ENCODE results near the gene INPPL1.
"Not testable (repeated sequence)": the region's sequence is repeated elsewhere in the genome, so short reads cannot be mapped to it uniquely, and the experiment has no call there.

The INPPL1 gene

DNA sequence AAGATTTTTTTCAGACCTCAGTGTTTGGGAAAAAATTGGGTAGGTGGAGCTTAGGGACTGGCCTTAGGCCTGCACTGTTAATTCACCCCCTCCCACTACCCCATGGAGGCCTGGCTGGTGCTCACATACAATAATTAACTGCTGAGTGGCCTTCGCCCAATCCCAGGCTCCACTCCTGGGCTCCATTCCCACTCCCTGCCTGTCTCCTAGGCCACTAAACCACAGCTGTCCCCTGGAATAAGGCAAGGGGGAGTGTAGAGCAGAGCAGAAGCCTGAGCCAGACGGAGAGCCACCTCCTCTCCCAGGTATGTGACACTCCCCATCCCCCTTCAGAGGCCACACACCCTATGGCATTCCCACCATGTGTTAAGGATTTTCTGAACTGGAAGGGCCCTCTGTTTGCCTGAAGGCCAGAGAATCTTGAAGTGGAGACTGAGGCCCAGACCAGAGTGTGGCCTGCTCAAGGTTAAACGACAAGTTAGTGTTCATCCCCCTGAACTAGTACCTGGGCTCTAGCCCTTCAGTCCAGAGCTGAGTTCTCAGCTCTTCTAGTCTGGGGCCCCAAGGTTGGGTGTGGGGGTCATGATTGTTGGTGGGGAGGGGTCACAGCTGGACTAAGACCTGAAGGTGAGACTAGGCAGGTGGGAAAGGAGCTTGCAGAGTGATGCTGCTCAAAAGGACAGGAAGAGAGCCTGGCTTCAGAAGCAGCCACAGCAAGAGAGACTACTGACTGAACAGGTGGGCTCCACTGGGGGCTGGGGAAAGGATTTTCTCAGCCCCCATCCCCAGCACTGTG lies 34.9 kb upstream of the INPPL1 start:
- no peak for DNase-seq (ENCODE audit: extremely low spot score)
- CTCF ChIA-PET: interaction anchor here (0.9 to 1.0 kb wide), 3 partner anchors 8 to 33 kb away, joined by 4 to 6 read pairs (median 4); no protein-coding TSS in a partner anchor
- POLR2A ChIA-PET: interaction anchor here (2.6 kb wide), 1 partner anchor 34 kb away, joined by 11 read pairs; the partner anchor contains the start of gene INPPL1
- TF ChIP-seq HDGF (IDR thresholded peaks at IDR 0.05; ENCODE audit: borderline replicate concordance): no peak
- no peak for TF ChIP-seq NFRKB (IDR thresholded peaks at IDR 0.05)
- TF ChIP-seq ELF4 (IDR thresholded peaks at IDR 0.05): no peak
- TF ChIP-seq ARNT (IDR thresholded peaks at IDR 0.05): no peak
- TF ChIP-seq SUZ12 (IDR thresholded peaks at IDR 0.05): no peak
- no peak for TF ChIP-seq CTBP1 (IDR thresholded peaks at IDR 0.05; ENCODE audit: borderline replicate concordance)
- no peak for TF ChIP-seq TARDBP (IDR thresholded peaks at IDR 0.05)
- no peak for TF ChIP-seq LEF1 (IDR thresholded peaks at IDR 0.05; ENCODE audit: borderline replicate concordance)
- no peak for TF ChIP-seq FOXA1 (IDR thresholded peaks at IDR 0.05)
- no peak for TF ChIP-seq FOXK2 (IDR thresholded peaks at IDR 0.05)

GRCh38 chr11:72190631-72191071 lies 33.9 kb upstream of the INPPL1 start:
- POLR2A ChIA-PET: interaction anchor here (2.6 kb wide), 1 partner anchor 33 kb away, joined by 11 read pairs; the partner anchor contains the start of gene INPPL1
- CTCF ChIA-PET: interaction anchor here (0.6 to 1.0 kb wide), 3 partner anchors 11 to 165 kb away, joined by 3 to 5 read pairs (median 4); no protein-coding TSS in a partner anchor
- no peak for DNase-seq (ENCODE audit: extremely low spot score)
- TF ChIP-seq BHLHE40 (IDR thresholded peaks at IDR 0.05; ENCODE audit: borderline replicate concordance): no peak
- no peak for TF ChIP-seq ZNF384 (IDR thresholded peaks at IDR 0.05)
- no peak for TF ChIP-seq FOXK2 (IDR thresholded peaks at IDR 0.05)
- TF ChIP-seq FOXM1 (IDR thresholded peaks at IDR 0.05; ENCODE audit: borderline replicate concordance): no peak

- POLR2A ChIA-PET: no interaction called here
- no peak for DNase-seq (ENCODE audit: extremely low spot score)
- CTCF ChIA-PET: interaction anchor here (1.4 kb wide), 1 partner anchor 9 kb away, joined by 5 read pairs; no protein-coding TSS in a partner anchor
- TF ChIP-seq ZNF384 (IDR thresholded peaks at IDR 0.05): no peak
- no peak for TF ChIP-seq BHLHE40 (IDR thresholded peaks at IDR 0.05; ENCODE audit: borderline replicate concordance)
- no peak for TF ChIP-seq HDGF (IDR thresholded peaks at IDR 0.05; ENCODE audit: borderline replicate concordance)
- TF ChIP-seq CTBP1 (IDR thresholded peaks at IDR 0.05; ENCODE audit: borderline replicate concordance): no peak
- TF ChIP-seq SUZ12 (IDR thresholded peaks at IDR 0.05): no peak
- no peak for TF ChIP-seq ELF4 (IDR thresholded peaks at IDR 0.05)
- TF ChIP-seq L3MBTL2 (conservative IDR thresholded peaks at IDR 0.05): no peak
- no peak for TF ChIP-seq LEF1 (IDR thresholded peaks at IDR 0.05; ENCODE audit: borderline replicate concordance)
- no peak for TF ChIP-seq ARNT (IDR thresholded peaks at IDR 0.05)
- no peak for TF ChIP-seq FOXK2 (IDR thresholded peaks at IDR 0.05)
- TF ChIP-seq PKNOX1 (IDR thresholded peaks at IDR 0.05): no peak
- no peak for TF ChIP-seq TARDBP (IDR thresholded peaks at IDR 0.05)
- TF ChIP-seq NFRKB (IDR thresholded peaks at IDR 0.05): no peak
- no peak for TF ChIP-seq FOXA1 (IDR thresholded peaks at IDR 0.05)
- no peak for TF ChIP-seq FOXM1 (IDR thresholded peaks at IDR 0.05; ENCODE audit: borderline replicate concordance)
- TF ChIP-seq SP1 (IDR thresholded peaks at IDR 0.05): no peak
These were observed 32.6 kb upstream of the INPPL1 start, which contains the start of gene FOLR1 for GRCh38 chr11:72191961-72192381. Gene FOLR1, plus strand, starts transcription at chr11:72192140. Its CDS starts 34 bp downstream, at chr11:72192174.

- ChIA-PET POLR2A (no interaction called here), CTCF (no interaction called here)
- no peak for DNase-seq (ENCODE audit: extremely low spot score)
- no peak for TF ChIP-seq SUZ12 (IDR thresholded peaks at IDR 0.05)
- TF ChIP-seq HDGF (IDR thresholded peaks at IDR 0.05; ENCODE audit: borderline replicate concordance): no peak
- TF ChIP-seq CTBP1 (IDR thresholded peaks at IDR 0.05; ENCODE audit: borderline replicate concordance): no peak
- TF ChIP-seq ARNT (IDR thresholded peaks at IDR 0.05): no peak
- TF ChIP-seq FOXM1 (IDR thresholded peaks at IDR 0.05; ENCODE audit: borderline replicate concordance): no peak
- TF ChIP-seq BHLHE40 (IDR thresholded peaks at IDR 0.05; ENCODE audit: borderline replicate concordance): no peak
- TF ChIP-seq LEF1 (IDR thresholded peaks at IDR 0.05; ENCODE audit: borderline replicate concordance): no peak
- no peak for TF ChIP-seq TARDBP (IDR thresholded peaks at IDR 0.05)
- TF ChIP-seq FOXK2 (IDR thresholded peaks at IDR 0.05): no peak
- TF ChIP-seq ZNF384 (IDR thresholded peaks at IDR 0.05): no peak
- no peak for TF ChIP-seq L3MBTL2 (conservative IDR thresholded peaks at IDR 0.05)
- TF ChIP-seq NFRKB (IDR thresholded peaks at IDR 0.05): no peak
- no peak for TF ChIP-seq ELF4 (IDR thresholded peaks at IDR 0.05)
- TF ChIP-seq FOXA1 (IDR thresholded peaks at IDR 0.05): no peak
- no peak for TF ChIP-seq SP1 (IDR thresholded peaks at IDR 0.05)
- TF ChIP-seq PKNOX1 (IDR thresholded peaks at IDR 0.05): no peak
These were observed 28.9 kb upstream of the INPPL1 start for GRCh38 chr11:72195518-72196270.

- POLR2A ChIA-PET; CTCF ChIA-PET; DNase-seq (ENCODE audit: extremely low spot score): not testable (repeated sequence)
These were observed 23.1 kb upstream of the INPPL1 start for GRCh38 chr11:72201445-72201844.

GRCh38 chr11:72202571-72202970 lies 22.0 kb upstream of the INPPL1 start:
- ChIA-PET POLR2A (no interaction called here), CTCF (interaction anchor here (0.6 kb wide), 1 partner anchor 59 kb away, joined by 4 read pairs; no protein-coding TSS in a partner anchor)
- TF ChIP-seq L3MBTL2 (conservative IDR thresholded peaks at IDR 0.05): no peak
- no peak for TF ChIP-seq SP1 (IDR thresholded peaks at IDR 0.05)
- TF ChIP-seq ELF4 (IDR thresholded peaks at IDR 0.05): no peak
- no peak for TF ChIP-seq NFRKB (IDR thresholded peaks at IDR 0.05)
- no peak for TF ChIP-seq PKNOX1 (IDR thresholded peaks at IDR 0.05)
- no peak for TF ChIP-seq FOXA1 (IDR thresholded peaks at IDR 0.05)
- no peak for TF ChIP-seq SUZ12 (IDR thresholded peaks at IDR 0.05)
- TF ChIP-seq ZNF384 (IDR thresholded peaks at IDR 0.05): no peak
- no peak for TF ChIP-seq CTBP1 (IDR thresholded peaks at IDR 0.05; ENCODE audit: borderline replicate concordance)
- TF ChIP-seq BHLHE40 (IDR thresholded peaks at IDR 0.05; ENCODE audit: borderline replicate concordance): no peak
- no peak for TF ChIP-seq FOXM1 (IDR thresholded peaks at IDR 0.05; ENCODE audit: borderline replicate concordance)
- TF ChIP-seq LEF1 (IDR thresholded peaks at IDR 0.05; ENCODE audit: borderline replicate concordance): no peak
- TF ChIP-seq HDGF (IDR thresholded peaks at IDR 0.05; ENCODE audit: borderline replicate concordance): no peak
- no peak for TF ChIP-seq ARNT (IDR thresholded peaks at IDR 0.05)
- no peak for DNase-seq (ENCODE audit: extremely low spot score)

Measured in HEK293T (cell line).